CD4-positive, alpha-beta T cell (primary cell): ENCODE measurements around the gene GRIK1. TPM values are rescaled to one million over a fixed set of nuclear protein-coding genes. Genes with fewer than 3 reads are reported as not detected.

Experiments used
- ATAC-seq: fragments of 200-7000 bp; cut with Tn5 transposase; one replicate; pipeline ENCODE4 v1.10.0; 2022; ENCODE audit warnings: mild to moderate bottlenecking; ENCODE audit not compliant: poor library complexity
- CTCF ChIA-PET: fragments of 350-600 bp; sonication (Branson Sonifier 250); formaldehyde crosslinking; loops from one replicate; lab custom pipeline; 2021; ENCODE audit warnings: antibody characterized with exemption, inconsistent platforms; lab: Charles Lee
- POLR2A ChIA-PET: fragments of 350-600 bp; sonication (Branson Sonifier 250); formaldehyde crosslinking; loops from one replicate; lab custom pipeline; 2021; ENCODE audit warnings: antibody characterized with exemption, inconsistent platforms; lab: Charles Lee
- DNase-seq, 14 experiments: peaks; one replicate each; pipeline ENCODE4 v3.0.0-alpha.2; 2013 to 2020; ENCODE audit warnings: mixed read lengths in 2 of 14
- H3K27ac ChIP-seq, 2 donors: one replicate each; pipeline versions ENCODE4 v1.5.1 to v1.7.0; 2013; ENCODE audit warnings: low read length in 2 of 2, low read depth in 1 of 2, mild to moderate bottlenecking in 1 of 2
- H3K27me3 ChIP-seq, 2 experiments: 1 replicate in 1 of 2; 2 replicates in 1 of 2; pipeline versions ENCODE4 v1.6.1 to v1.7.0; 2013; ENCODE audit warnings: low read length in 2 of 2, control low read depth in 1 of 2, mild to moderate bottlenecking in 1 of 2, moderate library complexity in 1 of 2; ENCODE audit not compliant: insufficient read depth in 2 of 2, control insufficient read depth in 1 of 2
- H3K36me3 ChIP-seq: one replicate; pipeline ENCODE4 v1.6.1; 2013; ENCODE audit warnings: low read length, control low read depth; ENCODE audit not compliant: insufficient read depth
- H3K4me1 ChIP-seq: one replicate; pipeline ENCODE4 v1.6.1; 2013; ENCODE audit warnings: low read length, control low read depth; ENCODE audit not compliant: insufficient read depth
- H3K4me3 ChIP-seq: one replicate; pipeline ENCODE4 v1.5.1; 2013; ENCODE audit warnings: mild to moderate bottlenecking, low read length, moderate library complexity
- H3K9me3 ChIP-seq, 2 experiments: 1 replicate in 1 of 2; 2 replicates in 1 of 2; pipeline versions ENCODE4 v1.6.1 to v1.7.0; 2013; ENCODE audit warnings: low read length in 2 of 2, mild to moderate bottlenecking in 2 of 2, control low read depth in 1 of 2, moderate library complexity in 1 of 2; ENCODE audit not compliant: control insufficient read depth in 1 of 2, insufficient read depth in 1 of 2
- H3K27ac Mint-ChIP-seq: one replicate; pipeline ENCODE4 v1.8.0; 2020; ENCODE audit warnings: mixed read lengths
- H3K27me3 Mint-ChIP-seq: one replicate; pipeline ENCODE4 v1.8.0; 2021; ENCODE audit warnings: mixed read lengths
- H3K36me3 Mint-ChIP-seq: one replicate; pipeline ENCODE4 v1.8.0; 2021; ENCODE audit warnings: low read depth, mixed read lengths
- H3K4me1 Mint-ChIP-seq: one replicate; pipeline ENCODE4 v1.8.0; 2021; ENCODE audit warnings: low read depth, mixed read lengths
- H3K4me3 Mint-ChIP-seq: one replicate; pipeline ENCODE4 v1.8.0; 2020; ENCODE audit warnings: mild to moderate bottlenecking, mixed read lengths
- H3K9me3 Mint-ChIP-seq: one replicate; pipeline ENCODE4 v1.8.0; 2020; ENCODE audit warnings: mixed read lengths
- CTCF ChIP-seq: fragments of 200-600 bp; IDR thresholded peaks from one replicate; pipeline ENCODE4 v1.8.0; 2022; ENCODE audit warnings: antibody characterized with exemption, mild to moderate bottlenecking
- intact Hi-C, 2 experiments: fragments of 100-400 bp; cut with DNase I in 1 of 2; cut with micrococcal nuclease in 1 of 2; formaldehyde crosslinking; loops; one replicate each; pipeline versions ENCODE4 v1.15.1 to v1.9.0; 2023 to 2025; cut with DNase I, micrococcal nuclease
- total RNA-seq, 174 experiments: library from RNA in 2 of 174; stranded (reverse) in 2 of 174; gene quantifications; one replicate each; pipeline ENCODE4 v1.2.3 and lab custom pipeline; 2021 to 2026

Gene GRIK1
- total RNA-seq, 2 experiments from 2014 or later, result not detected

GRCh38 chr21:29496337-29496736 is 443.5 kb downstream of the GRIK1 start:
- no peak overlapping the region for H3K4me3 Mint-ChIP-seq
- Histone ChIP-seq H3K36me3 (no peaks in the 10 kb centered on the region), H3K9me3 (no peaks in the 10 kb centered on the region), H3K4me3 (no peak overlapping the region), H3K27me3 (no peaks in the 10 kb centered on the region), H3K4me1 (no peaks in the 10 kb centered on the region), H3K27ac (no peak overlapping the region)
- ATAC-seq (no peak), DNase-seq (no peak)
- intact Hi-C loops, result no loop called here
- no peak for TF ChIP-seq CTCF
- H3K36me3 Mint-ChIP-seq, result peaks cover 32% of the 10 kb centered on the region
- peaks cover 9% of the 10 kb centered on the region for H3K9me3 Mint-ChIP-seq
- no peaks in the 10 kb centered on the region for H3K4me1 Mint-ChIP-seq
- H3K27me3 Mint-ChIP-seq, result no peaks in the 10 kb centered on the region
- H3K27ac Mint-ChIP-seq, result no peak overlapping the region
- ChIA-PET POLR2A (no interaction called here), CTCF (interaction anchor here (0.6 kb wide), 1 partner anchor 483 kb away, joined by 4 read pairs; no protein-coding TSS in a partner anchor)

- Histone ChIP-seq H3K27ac (no peak overlapping the region), H3K4me3 (no peak overlapping the region), H3K36me3 (no peaks in the 10 kb centered on the region), H3K4me1 (no peaks in the 10 kb centered on the region), H3K27me3 (no peaks in the 10 kb centered on the region), H3K9me3 (no peaks in the 10 kb centered on the region)
- DNase-seq (no peak), ATAC-seq (no peak)
- Mint-ChIP-seq H3K27me3 (no peaks in the 10 kb centered on the region), H3K4me1 (no peaks in the 10 kb centered on the region), H3K36me3 (peaks cover 5% of the 10 kb centered on the region), H3K27ac (no peak overlapping the region), H3K4me3 (no peak overlapping the region), H3K9me3 (no peaks in the 10 kb centered on the region)
- TF ChIP-seq CTCF, result no peak
- intact Hi-C loops, result no loop called here
- POLR2A ChIA-PET, result interaction anchor here (0.7 kb wide), 1 partner anchor 728 kb away, joined by 5 read pairs; no protein-coding TSS in a partner anchor
- CTCF ChIA-PET, result no interaction called here
These were observed 449.8 kb downstream of the GRIK1 start for GRCh38 chr21:29490016-29490415.

DNA sequence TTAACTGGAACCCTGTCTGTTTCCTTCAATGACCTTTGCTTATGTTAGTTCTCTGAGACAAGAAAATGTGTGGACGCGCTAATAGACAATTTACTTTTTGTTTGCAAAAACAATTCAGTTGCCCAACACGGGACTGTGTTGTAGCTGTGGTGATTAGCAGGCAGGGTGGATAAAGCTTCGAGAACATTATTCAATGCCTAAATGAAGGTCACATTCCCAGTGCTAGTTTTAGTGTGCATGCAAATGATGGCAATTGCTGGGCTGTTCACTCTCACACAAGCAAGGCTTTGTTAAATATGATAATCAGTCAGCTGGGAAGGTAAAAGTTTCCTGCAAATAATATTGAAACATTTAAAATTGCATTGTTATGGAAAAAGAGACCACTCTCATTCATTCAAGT is 452.6 kb downstream of the GRIK1 start:
- ATAC-seq, result no peak
- Histone ChIP-seq H3K4me1 (no peaks in the 10 kb centered on the region), H3K36me3 (no peaks in the 10 kb centered on the region), H3K27me3 (no peaks in the 10 kb centered on the region), H3K4me3 (no peak overlapping the region), H3K9me3 (no peaks in the 10 kb centered on the region), H3K27ac (no peak overlapping the region)
- intact Hi-C loops, result no loop called here
- POLR2A ChIA-PET, result no interaction called here
- Mint-ChIP-seq H3K9me3 (no peaks in the 10 kb centered on the region), H3K4me3 (no peak overlapping the region), H3K27me3 (no peaks in the 10 kb centered on the region), H3K4me1 (no peaks in the 10 kb centered on the region), H3K36me3 (peaks cover 5% of the 10 kb centered on the region), H3K27ac (no peak overlapping the region)
- no peak for TF ChIP-seq CTCF
- CTCF ChIA-PET, result no interaction called here
- DNase-seq, result no peak

Other genes with a start within 250 kb of the GRIK1 start
- not detected for gene CLDN17, start 226.8 kb upstream of the GRIK1 start, total RNA-seq